Stimulated activated naive CD8-positive, alpha-beta T cell treated with anti-CD3 and anti-CD28 coated beads, Interleukin-15, Interleukin-2, amounts not matched to agents 100 U/mL and 50 U/mL, for 24 hours (primary cell): ENCODE results near the gene UGT1A5.
A peak's percentile ranks its signal among the peaks of the same experiment; 100 is the strongest.
"Not testable (repeated sequence)": the region's sequence is repeated elsewhere in the genome, so short reads cannot be mapped to it uniquely, and the experiment has no call there.

Experiments used
- ATAC-seq: fragments of 150-1000 bp; cut with Tn5 transposase; one replicate; pipeline ENCODE4 v1.10.0; 2021
- DNase-seq: peaks from one replicate; pipeline ENCODE4 v3.0.0; 2021

Gene UGT1A5

DNA sequence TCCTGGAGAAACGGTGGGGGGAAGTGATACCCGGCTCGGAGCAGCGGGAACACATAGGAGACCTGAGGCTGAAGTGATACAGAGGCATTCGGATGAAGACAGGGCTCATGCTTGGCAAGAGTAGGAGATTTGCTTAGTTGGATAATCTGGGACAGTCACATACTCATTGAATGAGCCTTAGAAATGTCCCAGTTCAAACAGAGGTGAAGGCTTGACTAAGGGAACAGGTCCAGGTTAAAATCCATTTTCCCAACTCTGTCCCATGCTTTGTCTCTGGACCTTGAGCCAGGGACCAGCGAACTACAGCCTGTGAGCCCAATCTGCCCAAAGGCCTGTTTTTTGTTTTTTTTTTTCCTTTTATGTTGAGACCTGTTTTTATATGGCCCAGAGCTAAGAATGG lies 18.7 kb upstream of the UGT1A5 start:
- no peak for DNase-seq
- no peak for ATAC-seq

- DNase-seq = no peak
- no peak for ATAC-seq
Measured at GRCh38 chr2:233698740-233699139, 14.0 kb upstream of the UGT1A5 start.

DNA sequence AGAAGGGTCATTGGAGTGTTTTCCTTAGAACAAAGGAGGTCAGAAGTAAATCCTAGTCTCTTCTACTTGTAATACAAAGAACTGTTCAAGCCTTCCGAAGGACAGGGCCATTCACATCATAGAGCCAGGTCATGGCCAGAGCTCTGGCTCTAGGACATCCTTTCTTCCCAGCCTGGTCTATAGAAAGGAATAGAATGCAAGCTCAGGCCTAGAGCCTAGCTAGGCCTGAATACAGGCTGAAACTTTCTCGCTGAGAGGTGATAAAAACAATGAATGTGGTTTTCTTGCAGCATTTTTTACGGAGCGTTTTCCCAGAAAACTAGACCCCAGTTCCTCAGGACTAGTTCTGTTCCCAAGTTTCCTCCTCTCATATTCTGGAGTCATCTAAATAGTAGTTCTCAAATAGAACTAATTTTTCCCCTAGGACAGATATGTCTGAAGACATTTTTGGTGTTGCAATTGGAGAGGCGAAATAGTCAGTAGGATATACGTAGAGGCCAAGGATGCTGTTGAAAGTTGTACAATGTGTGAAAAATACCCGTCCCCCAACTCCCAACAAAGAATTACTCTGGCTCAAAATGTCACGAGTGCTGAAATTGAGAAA lies 13.2 kb upstream of the UGT1A5 start:
- no peak for DNase-seq
- no peak for ATAC-seq

GRCh38 chr2:233700028-233700635 lies 12.6 kb upstream of the UGT1A5 start:
- ATAC-seq (no peak), DNase-seq (no peak)

GRCh38 chr2:233700842-233701241 lies 11.9 kb upstream of the UGT1A5 start:
- ATAC-seq, DNase-seq: not testable (repeated sequence)

DNA sequence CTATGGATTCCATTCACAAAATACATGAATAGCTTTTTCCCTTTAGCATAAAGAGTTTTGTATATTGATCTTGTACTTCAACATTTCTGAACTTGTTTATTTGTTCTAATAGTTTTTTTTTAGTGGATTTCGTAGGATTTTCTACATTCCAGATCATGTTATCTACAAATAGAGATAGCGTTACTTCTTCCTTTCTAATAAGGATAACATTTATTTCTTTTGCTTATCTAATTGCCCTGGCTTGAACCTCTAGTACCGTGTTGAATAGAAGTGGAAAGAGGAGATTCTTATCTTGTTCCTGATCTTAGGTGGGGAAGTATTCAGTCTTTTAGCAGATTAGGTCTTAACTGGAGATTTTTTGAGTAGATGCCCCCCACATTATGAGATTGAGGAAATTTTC lies 10.5 kb upstream of the UGT1A5 start:
- ATAC-seq (no peak), DNase-seq (no peak)

- ATAC-seq = no peak
Measured at GRCh38 chr2:233705911-233706506, 6.7 kb upstream of the UGT1A5 start.

DNA sequence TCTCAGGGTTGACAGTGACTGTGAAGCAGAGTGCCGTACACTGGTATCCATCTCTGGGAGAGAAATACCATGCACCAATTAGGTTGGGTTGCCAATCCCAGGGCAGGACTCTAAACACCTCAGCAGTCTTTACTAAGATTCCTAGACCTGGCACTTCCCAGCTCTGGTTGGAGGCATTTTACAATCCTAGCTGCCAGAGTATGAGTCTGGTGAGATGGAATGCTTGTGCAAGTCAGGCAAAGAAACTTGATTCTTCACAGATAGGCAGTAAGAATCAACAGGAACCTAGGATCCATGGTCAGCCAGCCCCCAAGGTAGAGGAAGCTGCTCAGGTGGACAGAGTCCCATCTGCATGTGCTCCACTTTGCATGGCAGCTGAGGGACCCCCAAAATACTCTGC lies 6.0 kb upstream of the UGT1A5 start:
- no peak for ATAC-seq
- DNase-seq = no peak

More at GRCh38 chr2:233705911-233706506, 6.7 kb upstream of the UGT1A5 start:
- DNase-seq = no peak

DNA sequence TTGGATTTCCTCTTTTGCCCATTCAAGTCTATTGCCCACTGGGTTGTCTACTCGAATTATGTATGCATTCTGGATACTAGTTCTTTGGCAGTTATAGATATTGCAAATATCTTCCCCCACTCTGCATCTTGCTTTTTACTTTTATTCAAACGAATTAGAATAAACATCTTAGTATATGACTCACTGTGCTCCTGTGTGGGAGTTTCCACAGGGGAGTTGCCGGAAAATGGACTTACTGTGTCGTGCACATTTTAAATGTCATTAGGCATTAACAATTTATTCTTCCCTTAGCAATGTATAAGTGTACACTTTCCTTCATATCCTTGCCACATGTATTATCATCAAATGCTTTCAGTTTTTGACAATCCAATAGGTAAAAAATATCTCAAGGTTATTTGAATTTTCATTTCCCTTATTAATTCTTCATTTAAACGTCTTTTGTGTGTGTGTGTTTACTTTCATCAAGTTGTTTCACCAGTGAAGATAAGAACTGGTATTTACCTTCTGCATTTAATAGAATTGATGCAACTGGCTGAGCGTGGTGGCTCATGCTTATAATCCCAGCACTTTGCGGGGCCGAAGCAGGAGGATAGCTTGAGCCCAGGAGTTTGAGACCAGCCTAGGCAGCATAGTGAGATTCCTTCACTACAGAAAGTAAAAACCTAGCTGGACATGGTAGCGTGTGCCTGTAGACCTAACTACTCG lies 4.6 kb upstream of the UGT1A5 start:
- ATAC-seq (no peak), DNase-seq (no peak)

DNA sequence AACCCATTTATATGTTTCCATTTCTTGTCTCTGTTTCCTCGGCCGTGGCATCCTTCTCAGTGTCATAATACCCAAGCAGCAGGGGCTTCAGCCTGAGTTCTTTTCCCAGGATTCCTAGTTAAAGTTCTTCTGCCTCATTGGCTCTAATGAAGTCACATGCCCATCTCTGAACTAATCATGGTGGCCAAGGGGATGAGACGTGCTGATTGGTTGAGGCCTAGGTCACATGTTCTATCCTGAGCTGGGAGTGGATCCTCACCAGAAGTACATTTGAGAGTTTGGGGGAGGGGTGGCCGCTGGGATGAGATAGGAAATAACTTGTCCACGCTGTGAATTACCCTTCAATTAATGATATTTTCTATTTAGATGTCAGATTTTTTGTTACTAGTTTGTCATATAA lies 3.8 kb upstream of the UGT1A5 start:
- DNase-seq (no peak), ATAC-seq (no peak)

- DNase-seq (peak; percentile 83), ATAC-seq (peak; percentile 63)
Measured at GRCh38 chr2:233711312-233712008, 1.2 kb upstream of the UGT1A5 start.

GRCh38 chr2:233713262-233713615 lies 532 bp downstream of the UGT1A5 start:
- ATAC-seq = no peak
- no peak for DNase-seq

DNA sequence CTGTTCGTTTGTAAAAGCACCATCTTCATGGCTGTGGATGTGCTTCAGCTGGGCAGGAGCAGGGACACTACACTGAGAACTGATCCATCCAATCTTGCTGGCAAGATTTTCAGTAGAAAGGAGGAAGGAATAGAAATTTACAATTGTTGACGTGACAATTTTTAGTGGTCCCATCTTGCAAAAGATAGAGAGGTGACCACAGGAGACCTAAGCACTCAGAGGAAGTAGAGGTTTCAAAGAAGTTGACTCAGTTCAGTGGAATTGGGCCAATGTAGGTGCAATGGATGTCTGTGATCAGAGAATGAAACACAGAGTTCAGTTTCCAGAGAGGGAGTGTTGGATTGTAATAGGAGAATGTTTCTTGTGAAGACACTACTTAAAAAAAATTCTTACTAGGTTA lies 1.4 kb downstream of the UGT1A5 start:
- ATAC-seq = no peak
- no peak for DNase-seq

DNA sequence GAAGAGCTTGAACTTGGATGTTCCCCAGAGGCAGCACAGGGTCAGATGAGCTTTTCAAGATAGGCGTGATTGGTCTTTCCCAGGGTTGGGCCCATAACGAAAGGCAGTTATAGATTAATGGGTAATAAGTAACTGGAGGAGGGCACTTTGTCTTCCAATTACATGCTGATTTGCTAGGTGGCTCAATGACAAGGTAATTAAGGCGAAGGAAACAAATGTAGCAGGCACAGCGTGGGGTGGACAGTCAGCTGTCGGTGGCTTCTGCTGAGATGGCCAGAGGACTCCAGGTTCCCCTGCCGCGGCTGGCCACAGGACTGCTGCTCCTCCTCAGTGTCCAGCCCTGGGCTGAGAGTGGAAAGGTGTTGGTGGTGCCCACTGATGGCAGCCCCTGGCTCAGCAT lies 5.8 kb downstream of the UGT1A5 start, which contains the start of gene UGT1A4:
Gene UGT1A4 (plus strand): TSS at position 185 of the 400 bp plus-strand sequence. CDS start 85 bp downstream, at position 270.
- ATAC-seq (no peak), DNase-seq (no peak)

DNA sequence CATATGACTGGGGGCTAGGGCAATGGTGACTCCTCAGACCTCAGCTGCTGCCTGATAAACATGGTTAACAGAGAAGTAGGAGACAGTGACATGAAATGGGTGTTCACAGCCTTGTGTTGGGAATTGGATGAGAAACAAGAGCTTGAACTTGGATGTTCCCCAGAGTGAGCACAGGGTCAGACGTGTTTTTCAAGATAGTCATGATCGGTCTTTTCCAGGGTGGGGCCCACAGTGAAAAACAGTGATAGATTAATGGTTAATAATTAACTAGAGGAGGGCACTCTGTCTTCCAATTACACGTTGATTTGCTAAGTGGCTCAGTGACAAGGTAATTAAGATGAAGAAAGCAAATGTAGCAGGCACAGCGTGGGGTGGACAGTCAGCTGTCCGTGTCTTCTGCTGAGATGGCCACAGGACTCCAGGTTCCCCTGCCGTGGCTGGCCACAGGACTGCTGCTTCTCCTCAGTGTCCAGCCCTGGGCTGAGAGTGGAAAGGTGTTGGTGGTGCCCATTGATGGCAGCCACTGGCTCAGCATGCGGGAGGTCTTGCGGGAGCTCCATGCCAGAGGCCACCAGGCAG lies 16.1 kb downstream of the UGT1A5 start, which contains the start of gene UGT1A3:
Gene UGT1A3 (plus strand): TSS at position 320 of the 579 bp plus-strand sequence. CDS start 85 bp downstream, at position 405.
- DNase-seq (no peak), ATAC-seq (no peak)

- ATAC-seq, DNase-seq: not testable (repeated sequence)
Measured at GRCh38 chr2:233736868-233737653, 24.4 kb downstream of the UGT1A5 start.

DNA sequence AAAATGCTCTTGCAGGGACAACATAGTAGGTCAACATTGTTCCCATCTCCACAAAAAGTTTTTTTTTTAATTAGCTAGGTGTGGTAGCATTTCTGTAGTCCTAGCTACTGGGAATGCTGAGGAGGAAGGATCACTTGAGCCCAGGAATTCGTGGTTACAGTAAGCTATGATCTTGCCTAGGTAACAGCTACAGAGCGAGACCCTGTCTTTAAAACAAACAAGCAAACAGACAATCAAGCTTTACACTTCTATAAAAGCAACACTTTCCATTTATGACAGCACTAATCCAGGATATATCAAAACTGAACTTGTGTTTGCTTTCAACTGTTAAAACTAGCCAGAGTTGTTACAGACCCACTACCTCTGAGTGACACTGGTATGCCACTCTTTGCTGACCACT lies 28.2 kb downstream of the UGT1A5 start:
- ATAC-seq (no peak), DNase-seq (no peak)

GRCh38 chr2:233743464-233744259 lies 31.0 kb downstream of the UGT1A5 start:
- no peak for ATAC-seq

DNA sequence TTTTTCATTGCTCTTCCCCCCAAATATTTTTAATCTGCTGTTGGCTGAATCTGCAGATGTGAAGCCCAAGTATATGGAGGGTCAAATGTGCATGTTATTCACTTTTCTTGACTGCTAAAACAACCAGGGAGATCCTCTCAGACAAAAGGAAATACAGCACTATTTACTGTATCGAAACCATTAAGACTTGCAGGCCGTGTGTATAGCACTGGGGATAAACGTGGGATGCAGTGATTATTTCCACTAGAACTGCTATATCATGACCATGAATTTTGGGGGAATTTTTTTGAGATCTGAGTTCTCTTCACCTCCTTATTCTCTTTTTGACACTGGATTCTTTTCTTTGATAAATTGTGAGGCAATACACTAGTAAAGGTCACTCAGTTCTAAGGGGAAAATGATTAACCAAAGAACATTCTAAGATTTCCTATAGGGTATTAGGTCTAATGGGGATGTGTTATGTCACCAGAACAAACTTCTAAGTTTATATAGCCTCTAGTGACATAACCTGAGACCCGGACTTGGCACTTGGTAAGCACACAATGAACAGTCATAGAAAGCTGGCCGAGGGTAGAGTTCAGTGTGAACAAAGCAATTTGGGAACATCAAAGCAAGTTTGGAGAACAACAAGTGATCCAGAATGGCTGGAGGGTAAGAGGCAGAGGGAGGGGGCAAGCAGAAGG lies 32.5 kb downstream of the UGT1A5 start:
- ATAC-seq (no peak), DNase-seq (no peak)

More at GRCh38 chr2:233743464-233744259, 31.0 kb downstream of the UGT1A5 start:
- DNase-seq = no peak

GRCh38 chr2:233745838-233746237 lies 33.1 kb downstream of the UGT1A5 start:
- ATAC-seq, DNase-seq: not testable (repeated sequence)
